Glomerular visceral epithelial cell (primary cell): ENCODE measurements around the gene SPATA16.
"Not testable (repeated sequence)": the region's sequence is repeated elsewhere in the genome, so short reads cannot be mapped to it uniquely, and the experiment has no call there.

Experiments
- DNase-seq: peaks from one replicate; pipeline ENCODE4 v3.0.0-alpha.2; 2016; ENCODE audit errors: extremely low spot score

SPATA16 gene

DNA sequence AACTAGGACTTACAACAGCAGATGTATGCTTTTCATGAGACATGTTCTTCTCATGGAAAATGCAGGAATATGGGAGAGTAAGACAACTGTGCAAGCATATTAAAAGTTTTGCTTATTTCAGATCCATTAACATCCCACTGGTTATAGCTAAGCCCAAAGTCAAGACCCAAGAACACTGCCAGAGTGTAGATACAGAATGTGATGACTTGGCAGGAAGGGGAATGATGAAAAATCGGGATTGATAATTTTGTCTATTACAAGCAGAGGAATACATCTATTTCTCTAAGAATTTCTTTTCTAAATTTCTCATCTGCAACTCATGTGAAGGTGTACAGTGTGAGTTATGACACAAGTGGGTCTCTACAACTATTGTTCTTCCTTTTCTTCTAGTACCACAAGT, 76.4 kb downstream of the SPATA16 start:
- no peak for DNase-seq

- no peak for DNase-seq
These were observed 82.8 kb downstream of the SPATA16 start for GRCh38 chr3:173058229-173058628.

- no peak for DNase-seq
These were observed 85.7 kb downstream of the SPATA16 start for GRCh38 chr3:173055228-173055933.

DNA sequence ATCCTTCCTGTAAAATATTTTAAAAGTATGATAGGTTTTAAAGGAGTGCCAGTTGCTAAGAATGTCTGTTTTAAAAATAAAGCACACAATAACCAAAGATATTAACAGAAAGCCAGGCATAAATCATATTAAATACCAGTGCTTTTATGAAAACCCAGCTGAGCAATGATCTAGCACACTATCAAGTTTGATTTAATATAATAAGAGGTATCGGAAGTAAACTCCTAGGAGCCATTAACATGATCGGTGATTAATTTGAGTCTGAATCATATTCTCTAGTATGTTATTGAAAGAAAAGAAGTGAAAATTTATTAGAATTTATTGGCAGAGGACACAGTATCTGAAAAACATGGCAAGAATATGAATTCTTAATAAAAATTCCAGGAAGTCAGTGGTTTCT, 91.7 kb downstream of the SPATA16 start:
- no peak for DNase-seq

GRCh38 chr3:173045770-173046382, 95.2 kb downstream of the SPATA16 start:
- peak; percentile 1 for DNase-seq

GRCh38 chr3:173044998-173045397, 96.0 kb downstream of the SPATA16 start:
- DNase-seq = no peak

DNA sequence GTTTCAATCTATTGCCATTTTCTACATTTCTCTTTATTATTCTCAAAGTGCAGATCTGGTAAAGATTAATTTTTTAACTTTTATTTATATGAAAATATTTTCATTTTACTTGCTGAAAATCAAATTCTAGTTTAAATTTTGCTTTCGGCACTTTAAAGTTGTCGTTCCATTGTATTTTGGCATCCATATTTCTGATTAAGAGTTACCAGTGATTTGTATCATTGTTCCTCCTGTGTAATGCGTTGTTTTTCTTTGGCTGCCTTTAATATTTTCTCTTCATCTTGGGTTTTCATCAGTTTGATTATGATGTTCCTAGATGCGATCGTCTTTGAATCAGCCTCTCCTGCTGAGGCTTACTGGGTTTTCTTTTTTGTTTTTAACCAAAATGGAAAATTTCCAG, 97.3 kb downstream of the SPATA16 start:
- DNase-seq = no peak

GRCh38 chr3:173038484-173038871, 102.6 kb downstream of the SPATA16 start:
- no peak for DNase-seq

GRCh38 chr3:173037840-173038483, 103.1 kb downstream of the SPATA16 start:
- DNase-seq = no peak

DNA sequence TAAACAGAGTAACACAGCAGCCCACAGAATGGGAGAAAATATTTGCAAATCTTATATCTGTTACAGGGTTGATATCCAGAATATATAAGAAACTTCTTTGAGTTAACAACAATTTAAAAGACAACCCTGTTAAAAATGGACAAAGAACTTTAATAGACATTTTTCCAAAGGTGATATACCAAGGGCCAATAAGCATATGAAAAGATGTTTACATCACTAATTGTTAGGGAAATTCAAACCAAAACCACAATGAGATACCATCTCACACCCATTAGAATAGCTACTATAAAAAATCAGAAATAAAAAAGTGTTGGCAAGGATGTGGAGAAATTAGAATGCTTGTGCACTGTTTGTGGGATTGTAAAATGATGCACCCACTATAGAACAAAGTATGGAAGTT, 110.8 kb downstream of the SPATA16 start:
- DNase-seq = no peak

DNA sequence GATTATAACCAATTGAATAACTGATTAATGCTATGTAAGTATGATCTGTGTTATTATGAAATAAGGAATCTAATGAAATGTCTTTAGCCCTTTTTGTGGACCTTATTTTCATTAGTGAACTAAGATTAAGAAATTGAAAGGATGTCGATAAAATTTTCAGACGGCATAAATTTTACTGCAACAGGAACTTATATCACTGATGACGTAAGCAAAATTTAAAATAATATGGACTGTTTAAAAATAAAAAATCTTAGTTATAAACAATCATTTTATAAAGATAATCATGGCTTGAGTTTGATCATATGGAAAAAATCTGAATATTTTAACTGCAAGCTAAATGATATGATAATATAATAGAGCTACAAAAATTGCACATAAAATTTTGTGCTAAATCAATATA, 112.7 kb downstream of the SPATA16 start:
- no peak for DNase-seq

- DNase-seq = no peak
These were observed 113.6 kb downstream of the SPATA16 start for GRCh38 chr3:173027429-173027828.

GRCh38 chr3:173025941-173026340, 115.1 kb downstream of the SPATA16 start:
- no peak for DNase-seq

- no peak for DNase-seq
These were observed 119.4 kb downstream of the SPATA16 start for GRCh38 chr3:173021547-173022185.

GRCh38 chr3:173020128-173020527, 120.9 kb downstream of the SPATA16 start:
- DNase-seq = not testable (repeated sequence)

GRCh38 chr3:173019378-173019777, 121.7 kb downstream of the SPATA16 start:
- DNase-seq = no peak

DNA sequence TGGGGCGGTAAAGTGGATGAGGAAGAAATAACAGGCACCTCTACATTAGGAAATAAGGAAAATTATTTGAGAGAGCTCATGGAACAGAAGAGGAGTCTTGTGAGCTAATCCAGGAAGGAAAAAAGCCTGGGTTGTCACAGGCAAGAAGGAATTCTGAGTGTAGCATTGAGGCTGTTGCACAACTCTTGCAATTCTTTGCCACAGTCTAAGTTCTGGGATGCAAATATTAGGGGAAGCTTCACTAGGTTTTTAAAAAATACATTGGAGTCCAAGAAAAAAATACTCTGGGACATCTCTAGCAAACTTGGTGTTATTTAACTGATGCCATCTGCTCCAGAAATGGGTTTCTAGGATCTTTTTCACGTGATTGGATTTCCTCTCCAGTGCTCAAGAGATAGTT, 122.3 kb downstream of the SPATA16 start:
- DNase-seq = no peak

DNA sequence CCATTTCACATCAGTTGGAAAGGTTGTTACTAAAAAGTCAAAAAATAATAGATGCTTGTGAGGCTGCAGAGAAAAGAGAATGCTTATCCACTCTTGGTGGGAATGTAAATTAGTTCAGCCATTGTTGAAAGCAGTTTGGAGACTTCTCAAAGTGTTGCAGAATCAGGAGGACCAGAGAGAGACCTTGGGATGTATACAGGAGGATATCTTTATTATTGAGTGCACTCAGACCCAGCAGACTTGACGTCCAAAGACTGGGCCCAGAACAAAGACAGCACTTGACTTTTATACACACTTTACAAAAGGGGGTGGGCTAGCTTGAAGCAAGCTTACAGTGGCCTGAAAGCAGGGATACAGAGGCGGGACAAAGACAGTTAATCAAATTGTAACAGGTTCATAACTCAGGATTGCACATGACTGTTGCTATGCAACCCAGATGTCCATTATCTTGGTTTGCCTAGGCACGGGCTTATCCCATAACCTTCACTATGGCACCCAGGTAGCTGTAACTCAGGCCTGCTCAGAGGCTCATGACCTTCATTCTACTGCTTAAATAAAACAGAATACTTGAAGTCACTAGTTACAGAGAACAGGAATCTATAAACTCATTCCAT, 127.7 kb downstream of the SPATA16 start:
- DNase-seq = no peak

DNA sequence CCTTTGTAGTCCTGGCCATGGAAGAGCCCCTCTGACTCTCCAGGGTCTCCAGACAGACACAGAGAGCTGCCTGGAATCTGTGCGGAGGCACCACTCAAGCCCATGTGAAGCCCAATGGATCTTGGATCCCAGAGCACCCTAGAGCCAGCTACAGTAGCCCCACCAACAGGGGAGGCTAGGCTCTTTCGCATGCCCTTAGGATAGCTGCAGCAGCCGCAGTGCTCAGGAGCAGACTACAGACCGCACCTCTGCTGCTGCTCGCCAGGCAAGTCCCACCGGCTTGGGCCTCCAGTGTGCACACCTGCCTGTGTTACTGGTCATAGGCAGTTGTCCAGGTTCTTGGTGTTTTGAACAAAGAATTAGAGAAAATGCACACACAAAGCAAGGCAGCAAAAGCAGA, 131.6 kb downstream of the SPATA16 start:
- no peak for DNase-seq

GRCh38 chr3:173008978-173009377, 132.1 kb downstream of the SPATA16 start:
- no peak for DNase-seq

GRCh38 chr3:173007079-173007723, 133.8 kb downstream of the SPATA16 start:
- no peak for DNase-seq

DNA sequence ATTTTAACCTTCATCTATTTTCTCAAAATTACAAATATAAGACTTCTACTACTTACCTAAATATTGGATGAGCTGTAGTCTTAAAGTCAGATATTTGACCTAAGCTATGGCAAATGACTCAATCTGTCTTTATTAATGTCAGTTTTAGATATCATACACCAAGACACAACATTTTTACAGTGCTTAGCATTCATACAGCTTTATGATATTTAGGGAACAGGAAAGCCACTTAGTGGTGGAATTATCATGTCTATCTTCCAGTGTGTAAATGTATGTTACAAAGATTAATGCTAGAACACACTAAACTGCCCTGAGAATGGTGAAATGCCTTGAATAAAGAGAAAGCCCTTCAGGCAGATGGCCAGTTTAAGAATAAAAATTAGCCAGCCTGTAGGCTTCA, 135.0 kb downstream of the SPATA16 start:
- no peak for DNase-seq
